K562 (cell line): ENCODE results near the gene ZMIZ1. TPM values are rescaled to one million over a fixed set of nuclear protein-coding genes. Genes with fewer than 3 reads are reported as not detected.

Source experiments
- BACH1 ChIP-seq: fragments of 200-800 bp; sonication (Bioruptor generic); IDR thresholded peaks from 2 replicates; pipeline ENCODE4 v1.6.1; 2016; ENCODE audit warnings: missing genetic modification characterization, missing compliant biosample characterization
- BCOR ChIP-seq: fragments of 450-650 bp; IDR thresholded peaks from 2 replicates; pipeline ENCODE4 v1.6.1; 2016
- GABPA ChIP-seq: fragments of 200-800 bp; sonication (Bioruptor generic); conservative IDR thresholded peaks from 2 replicates; pipeline ENCODE4 v1.6.1; 2016; ENCODE audit warnings: low read depth, missing genetic modification characterization, missing compliant biosample characterization
- GTF2F1 ChIP-seq: IDR thresholded peaks from 2 replicates; pipeline ENCODE4 v1.6.1; 2011; ENCODE audit warnings: low read depth, low read length, improper control_type of control experiment
- HOXB6 ChIP-seq: fragments of 250-450 bp; sonication (Bioruptor Pico); IDR thresholded peaks from 2 replicates; pipeline ENCODE4 v1.5.1; 2022; ENCODE audit warnings: mild to moderate bottlenecking, borderline replicate concordance
- KDM1A ChIP-seq, 2 experiments: fragments of 450-650 bp; IDR thresholded peaks; 2 replicates each; pipeline ENCODE4 v1.6.1; 2016; ENCODE audit warnings: mild to moderate bottlenecking in 2 of 2
- NFE2L1 ChIP-seq: fragments of 450-650 bp; IDR thresholded peaks from 2 replicates; pipeline ENCODE4 v1.6.1; 2016; ENCODE audit warnings: missing genetic modification characterization, low read depth, mild to moderate bottlenecking, missing compliant biosample characterization, moderate library complexity, borderline replicate concordance
- POLR2AphosphoS2 ChIP-seq: IDR thresholded peaks from 2 replicates; pipeline ENCODE4 v1.6.1; 2012; ENCODE audit warnings: low read length, improper control_type of control experiment
- SPI1 ChIP-seq: IDR thresholded peaks from 2 replicates; pipeline ENCODE4 v1.6.1; 2011; ENCODE audit warnings: low read depth, low read length, control low read depth, borderline replicate concordance
- SRSF9 ChIP-seq: fragments of 200-400 bp; formaldehyde crosslinking; IDR thresholded peaks from 2 replicates; pipeline ENCODE4 v1.6.1; 2017; ENCODE audit warnings: low read depth, low read length, borderline replicate concordance
- ZNF12 ChIP-seq: sonication (generic); formaldehyde crosslinking; IDR thresholded peaks from 2 replicates; pipeline ENCODE4 v1.4.0; 2020; ENCODE audit warnings: mild to moderate bottlenecking, missing genetic modification reagents
- ZNF197 ChIP-seq: fragments of 200-800 bp; sonication (Bioruptor generic); IDR thresholded peaks from 2 replicates; pipeline ENCODE4 v1.6.1; 2016; ENCODE audit warnings: low read depth, missing genetic modification characterization, missing compliant biosample characterization
- ZNF274 ChIP-seq: IDR thresholded peaks from 2 replicates; pipeline ENCODE4 v1.6.1; 2011; ENCODE audit warnings: low read depth, mild to moderate bottlenecking, low read length, moderate library complexity, borderline replicate concordance
- polyA plus RNA-seq, 8 experiments: library from polyadenylated mRNA; depleted of rRNA in 4 of 8; stranded (reverse) in 5 of 8; unstranded in 3 of 8; fragments of >200 nt; fragmentation: Nextera tagmentation in 2 of 8; fragmentation: Illumina TruSeq in 1 of 8; extraction: Ambion mirVana in 2 of 8; extraction: Trizol in 1 of 8; gene quantifications; 2 replicates each; pipeline versions ENCODE4 v1.2.1 to v1.2.3, GENCODE V29; 2011 to 2014; ENCODE audit warnings: inconsistent platforms in 1 of 8, missing spikeins in 1 of 8
- total RNA-seq, 7 experiments: library from RNA; depleted of rRNA in 6 of 7; stranded (reverse); fragments of >200 nt in 6 of 7; fragmentation: Illumina TruSeq in 2 of 7; extraction: Trizol in 2 of 7; gene quantifications; 2 replicates each; pipeline versions ENCODE4 v1.2.1 to v1.2.3, GENCODE V29; 2011 to 2021; ENCODE audit warnings: low replicate concordance in 1 of 7
- TF ChIP-seq, protein P1 (sequence below), 2 experiments: fragments of 450-650 bp; IDR thresholded peaks; 2 replicates each; pipeline ENCODE4 v1.6.1; 2016
- TF ChIP-seq, protein P2 (sequence below): fragments of 450-650 bp; IDR thresholded peaks from 2 replicates; pipeline ENCODE4 v1.6.1; 2016; ENCODE audit warnings: low read depth

Gene ZMIZ1
- total and polyA plus RNA-seq, 9 of the 15 experiments (the other 6 are each of a cell fraction or from before 2014, with no cell fraction given): 1.0 to 37.3 (median 4.3) TPM

DNA sequence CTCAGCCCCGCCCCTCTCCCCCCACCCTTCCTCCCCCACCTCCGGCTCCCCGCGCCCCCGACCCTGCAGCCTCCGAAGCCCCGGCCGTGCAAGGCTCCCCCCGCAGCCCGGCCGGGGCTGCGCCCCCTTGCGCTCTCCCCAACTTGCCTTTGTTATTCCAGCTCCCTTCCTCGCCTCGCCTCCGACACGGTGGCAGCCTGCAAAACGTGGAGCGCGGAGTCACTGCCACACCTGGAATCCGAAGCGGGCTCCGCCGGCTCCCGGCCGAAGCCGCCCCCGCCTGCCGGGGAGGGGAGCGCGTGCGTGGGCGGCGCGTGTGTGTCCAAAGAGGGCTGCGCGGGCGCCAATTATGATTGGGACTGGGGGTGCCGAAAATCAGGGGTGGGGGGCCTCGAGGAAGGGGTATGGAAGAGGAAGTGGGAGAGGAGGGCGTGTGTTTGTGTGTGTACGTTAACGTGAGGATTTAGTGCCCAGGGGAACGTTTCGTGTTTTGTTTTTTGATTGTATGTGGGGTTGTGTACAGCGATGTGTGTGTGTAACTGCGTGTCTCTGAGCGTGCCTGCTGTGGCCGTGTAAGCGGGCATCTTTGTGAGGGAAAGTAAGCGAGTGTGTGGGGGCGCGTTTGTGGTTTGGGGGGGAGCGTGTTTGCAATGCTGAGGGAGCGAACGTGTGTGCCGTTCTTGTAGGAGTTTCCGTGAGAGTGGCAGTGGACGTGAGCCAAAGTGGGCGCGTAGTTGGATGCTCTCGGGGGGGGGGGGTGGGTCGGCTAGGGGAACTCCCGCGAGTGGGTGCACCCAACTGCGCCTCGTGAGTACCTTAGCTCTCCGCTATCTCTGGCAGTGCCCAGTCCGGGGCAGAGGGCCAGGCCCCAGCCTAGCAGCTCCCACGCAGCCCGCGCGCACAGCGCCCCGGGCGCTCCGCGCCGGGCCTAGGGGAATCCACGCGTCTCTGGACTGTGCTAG, 1.2 kb upstream of the ZMIZ1 start (continued):
- TF ChIP-seq, protein P1, sequence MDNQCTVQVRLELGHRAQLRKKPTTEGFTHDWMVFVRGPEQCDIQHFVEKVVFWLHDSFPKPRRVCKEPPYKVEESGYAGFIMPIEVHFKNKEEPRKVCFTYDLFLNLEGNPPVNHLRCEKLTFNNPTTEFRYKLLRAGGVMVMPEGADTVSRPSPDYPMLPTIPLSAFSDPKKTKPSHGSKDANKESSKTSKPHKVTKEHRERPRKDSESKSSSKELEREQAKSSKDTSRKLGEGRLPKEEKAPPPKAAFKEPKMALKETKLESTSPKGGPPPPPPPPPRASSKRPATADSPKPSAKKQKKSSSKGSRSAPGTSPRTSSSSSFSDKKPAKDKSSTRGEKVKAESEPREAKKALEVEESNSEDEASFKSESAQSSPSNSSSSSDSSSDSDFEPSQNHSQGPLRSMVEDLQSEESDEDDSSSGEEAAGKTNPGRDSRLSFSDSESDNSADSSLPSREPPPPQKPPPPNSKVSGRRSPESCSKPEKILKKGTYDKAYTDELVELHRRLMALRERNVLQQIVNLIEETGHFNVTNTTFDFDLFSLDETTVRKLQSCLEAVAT (IDR thresholded peaks at IDR 0.05): peak; percentile 56 to 84; a peak in 2 of 4 replicates
- TF ChIP-seq GABPA (tag): no peak
- no peak for TF ChIP-seq GTF2F1
- TF ChIP-seq BCOR: peak; percentile 92
- TF ChIP-seq ZNF197 (CRISPR knock-in tag): no peak
- TF ChIP-seq ZNF274: no peak
- no peak for TF ChIP-seq HOXB6 (CRISPR knock-in tag)
- TF ChIP-seq NFE2L1 (tag): no peak
- TF ChIP-seq, protein P2, sequence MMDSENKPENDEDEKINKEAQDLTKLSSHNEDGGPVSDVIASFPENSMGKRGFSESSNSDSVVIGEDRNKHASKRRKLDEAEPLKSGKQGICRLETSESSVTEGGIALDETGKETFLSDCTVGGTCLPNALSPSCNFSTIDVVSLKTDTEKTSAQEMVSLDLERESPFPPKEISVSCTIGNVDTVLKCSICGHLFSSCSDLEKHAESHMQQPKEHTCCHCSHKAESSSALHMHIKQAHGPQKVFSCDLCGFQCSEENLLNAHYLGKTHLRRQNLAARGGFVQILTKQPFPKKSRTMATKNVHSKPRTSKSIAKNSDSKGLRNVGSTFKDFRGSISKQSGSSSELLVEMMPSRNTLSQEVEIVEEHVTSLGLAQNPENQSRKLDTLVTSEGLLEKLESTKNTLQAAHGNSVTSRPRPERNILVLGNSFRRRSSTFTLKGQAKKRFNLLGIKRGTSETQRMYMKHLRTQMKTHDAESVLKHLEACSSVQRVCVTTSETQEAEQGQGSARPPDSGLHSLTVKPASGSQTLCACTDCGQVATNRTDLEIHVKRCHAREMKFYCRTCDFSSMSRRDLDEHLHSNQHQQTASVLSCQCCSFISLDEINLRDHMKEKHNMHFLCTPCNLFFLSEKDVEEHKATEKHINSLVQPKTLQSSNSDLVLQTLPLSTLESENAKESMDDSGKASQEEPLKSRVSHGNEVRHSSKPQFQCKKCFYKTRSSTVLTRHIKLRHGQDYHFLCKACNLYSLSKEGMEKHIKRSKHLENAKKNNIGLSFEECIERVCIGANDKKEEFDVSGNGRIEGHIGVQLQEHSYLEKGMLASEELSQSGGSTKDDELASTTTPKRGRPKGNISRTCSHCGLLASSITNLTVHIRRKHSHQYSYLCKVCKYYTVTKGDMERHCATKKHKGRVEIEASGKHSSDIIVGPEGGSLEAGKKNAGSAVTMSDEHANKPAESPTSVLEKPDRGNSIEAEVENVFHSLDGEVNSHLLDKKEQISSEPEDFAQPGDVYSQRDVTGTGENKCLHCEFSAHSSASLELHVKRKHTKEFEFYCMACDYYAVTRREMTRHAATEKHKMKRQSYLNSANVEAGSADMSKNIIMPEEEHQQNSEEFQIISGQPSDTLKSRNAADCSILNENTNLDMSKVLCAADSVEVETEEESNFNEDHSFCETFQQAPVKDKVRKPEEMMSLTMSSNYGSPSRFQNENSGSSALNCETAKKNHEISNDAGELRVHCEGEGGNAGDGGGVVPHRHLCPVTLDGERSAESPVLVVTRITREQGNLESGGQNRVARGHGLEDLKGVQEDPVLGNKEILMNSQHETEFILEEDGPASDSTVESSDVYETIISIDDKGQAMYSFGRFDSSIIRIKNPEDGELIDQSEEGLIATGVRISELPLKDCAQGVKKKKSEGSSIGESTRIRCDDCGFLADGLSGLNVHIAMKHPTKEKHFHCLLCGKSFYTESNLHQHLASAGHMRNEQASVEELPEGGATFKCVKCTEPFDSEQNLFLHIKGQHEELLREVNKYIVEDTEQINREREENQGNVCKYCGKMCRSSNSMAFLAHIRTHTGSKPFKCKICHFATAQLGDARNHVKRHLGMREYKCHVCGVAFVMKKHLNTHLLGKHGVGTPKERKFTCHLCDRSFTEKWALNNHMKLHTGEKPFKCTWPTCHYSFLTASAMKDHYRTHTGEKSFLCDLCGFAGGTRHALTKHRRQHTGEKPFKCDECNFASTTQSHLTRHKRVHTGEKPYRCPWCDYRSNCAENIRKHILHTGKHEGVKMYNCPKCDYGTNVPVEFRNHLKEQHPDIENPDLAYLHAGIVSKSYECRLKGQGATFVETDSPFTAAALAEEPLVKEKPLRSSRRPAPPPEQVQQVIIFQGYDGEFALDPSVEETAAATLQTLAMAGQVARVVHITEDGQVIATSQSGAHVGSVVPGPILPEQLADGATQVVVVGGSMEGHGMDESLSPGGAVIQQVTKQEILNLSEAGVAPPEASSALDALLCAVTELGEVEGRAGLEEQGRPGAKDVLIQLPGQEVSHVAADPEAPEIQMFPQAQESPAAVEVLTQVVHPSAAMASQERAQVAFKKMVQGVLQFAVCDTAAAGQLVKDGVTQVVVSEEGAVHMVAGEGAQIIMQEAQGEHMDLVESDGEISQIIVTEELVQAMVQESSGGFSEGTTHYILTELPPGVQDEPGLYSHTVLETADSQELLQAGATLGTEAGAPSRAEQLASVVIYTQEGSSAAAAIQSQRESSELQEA: peak; percentile 47; the same call in 1 of the 2 replicates
- TF ChIP-seq KDM1A (IDR thresholded peaks at IDR 0.05): peak; percentile 22 to 62; a peak in 2 of 4 replicates
- no peak for TF ChIP-seq ZNF12 (CRISPR knock-in tag)
- no peak for TF ChIP-seq SRSF9
- TF ChIP-seq BACH1 (tag): no peak
- TF ChIP-seq SPI1: peak; percentile 80
- no peak for TF ChIP-seq POLR2AphosphoS2
